Smooth muscle cell (in vitro differentiated cells): ENCODE measurements around the gene ABHD16B. TPM values are rescaled to one million over a fixed set of nuclear protein-coding genes. Genes with fewer than 3 reads are reported as not detected.
"Not testable (repeated sequence)": the region's sequence is repeated elsewhere in the genome, so short reads cannot be mapped to it uniquely, and the experiment has no call there.

Experiments
- DNase-seq: peaks from one replicate; lab custom pipeline; 2025; ENCODE audit not compliant: unreplicated experiment; lab: John Stamatoyannopoulos, UW
- H2AFZ ChIP-seq: fragments of 200-600 bp; sonication (generic); 2 replicates; pipeline ENCODE4 v1.6.0; 2016; ENCODE audit warnings: antibody characterized with exemption, low read depth, mild to moderate bottlenecking
- H3F3A ChIP-seq: fragments of 200-600 bp; sonication (generic); 2 replicates; pipeline ENCODE4 v1.6.0; 2017; ENCODE audit warnings: antibody characterized with exemption, low read depth
- H3K27ac ChIP-seq: fragments of 200-600 bp; sonication (generic); 2 replicates; pipeline ENCODE4 v1.5.1; 2016; ENCODE audit warnings: low read depth, mild to moderate bottlenecking
- H3K27me3 ChIP-seq: fragments of 200-600 bp; sonication (generic); 2 replicates; pipeline ENCODE4 v1.6.1; 2016; ENCODE audit warnings: low read depth, mild to moderate bottlenecking
- H3K36me3 ChIP-seq: fragments of 200-600 bp; sonication (generic); 2 replicates; pipeline ENCODE4 v1.5.1; 2016; ENCODE audit warnings: low read depth
- H3K4me1 ChIP-seq: fragments of 200-600 bp; sonication (generic); 2 replicates; pipeline ENCODE4 v1.5.1; 2016; ENCODE audit warnings: low read depth
- H3K4me2 ChIP-seq: fragments of 200-600 bp; sonication (generic); 2 replicates; pipeline ENCODE4 v1.6.0; 2016; ENCODE audit warnings: mild to moderate bottlenecking
- H3K4me3 ChIP-seq: fragments of 200-600 bp; sonication (generic); 2 replicates; pipeline ENCODE4 v1.5.1; 2016; ENCODE audit warnings: mild to moderate bottlenecking
- H3K79me2 ChIP-seq: fragments of 200-600 bp; sonication (generic); 2 replicates; pipeline ENCODE4 v1.6.0; 2016; ENCODE audit warnings: low read depth, mild to moderate bottlenecking
- H3K9ac ChIP-seq: fragments of 200-600 bp; sonication (generic); 2 replicates; pipeline ENCODE4 v1.6.0; 2016; ENCODE audit warnings: low read depth
- H3K9me3 ChIP-seq: fragments of 200-600 bp; sonication (generic); replicated peaks from 2 replicates; pipeline ENCODE4 v1.5.1; 2016; ENCODE audit warnings: low read depth
- H4K20me1 ChIP-seq: fragments of 200-600 bp; sonication (generic); 2 replicates; pipeline ENCODE4 v1.6.0; 2016; ENCODE audit warnings: low read depth
- CTCF ChIP-seq: fragments of 200-600 bp; sonication (generic); IDR thresholded peaks from 2 replicates; pipeline ENCODE4 v1.5.1; 2017; ENCODE audit warnings: borderline replicate concordance, mild to moderate bottlenecking, antibody characterized with exemption; ENCODE audit not compliant: insufficient read depth, poor library complexity, severe bottlenecking
- WGBS: methylation state at CpG from one replicate; pipeline ENCODE4 v1.1.7; 2016; ENCODE audit warnings: low lambda C conversion rate; 5-methylcytosine and 5-hydroxymethylcytosine counted together
- polyA plus RNA-seq: library from polyadenylated mRNA; unstranded; fragments of >200 nt; fragmentation: Nextera tagmentation; extraction: Ambion mirVana; gene quantifications from 2 replicates; pipeline ENCODE4 v1.2.1, GENCODE V29; 2016
- total RNA-seq: library from RNA; depleted of rRNA; stranded (reverse); fragments of >200 nt; gene quantifications from 2 replicates; pipeline ENCODE4 v1.2.3, GENCODE V29; 2014

ABHD16B gene
- total and polyA plus RNA-seq, 2 experiments from 2014 or later = 0.31 TPM; not detected in 1

GRCh38 chr20:63847237-63848002, 13.9 kb upstream of the ABHD16B start:
- 37% methylated on average over 8 of the region's 16 CpGs for WGBS
- H3K9ac ChIP-seq = no peak overlapping the region
- no peak overlapping the region for H3K27ac ChIP-seq

GRCh38 chr20:63848003-63848911, 13.0 kb upstream of the ABHD16B start:
- peaks cover 23% of the 10 kb centered on the region for H3K4me1 ChIP-seq
- no peaks in the 10 kb centered on the region for H4K20me1 ChIP-seq
- H3K9me3 ChIP-seq = no peaks in the 10 kb centered on the region
- no peak overlapping the region for H3K9ac ChIP-seq
- H3K79me2 ChIP-seq = no peaks in the 10 kb centered on the region
- no peaks in the 10 kb centered on the region for H3K27me3 ChIP-seq
- no peak overlapping the region for H3K4me3 ChIP-seq
- H2AFZ ChIP-seq = no peak overlapping the region
- WGBS = 75% methylated on average over 26 of the region's 28 CpGs
- TF ChIP-seq CTCF = no peak
- H3K4me2 ChIP-seq = no peak overlapping the region
- H3K36me3 ChIP-seq = no peaks in the 10 kb centered on the region
- H3F3A ChIP-seq = no peaks in the 10 kb centered on the region
- DNase-seq = no peak
- no peak overlapping the region for H3K27ac ChIP-seq

More at GRCh38 chr20:63847237-63848002, 13.9 kb upstream of the ABHD16B start:
- no peak overlapping the region for H3K4me3 ChIP-seq
- H3K27me3 ChIP-seq = no peaks in the 10 kb centered on the region
- H3K79me2 ChIP-seq = no peaks in the 10 kb centered on the region
- no peak overlapping the region for H2AFZ ChIP-seq
- H4K20me1 ChIP-seq = no peaks in the 10 kb centered on the region
- no peaks in the 10 kb centered on the region for H3K9me3 ChIP-seq
- TF ChIP-seq CTCF = no peak
- peaks cover 23% of the 10 kb centered on the region for H3K4me1 ChIP-seq
- H3K4me2 ChIP-seq = no peak overlapping the region
- no peaks in the 10 kb centered on the region for H3K36me3 ChIP-seq
- DNase-seq = no peak
- H3F3A ChIP-seq = no peaks in the 10 kb centered on the region

GRCh38 chr20:63850689-63851547, 10.4 kb upstream of the ABHD16B start:
- no peak for DNase-seq
- Histone ChIP-seq H3K27ac (no peak overlapping the region), H3K4me1 (peaks cover 42% of the 10 kb centered on the region), H3F3A (no peaks in the 10 kb centered on the region), H3K9me3 (no peaks in the 10 kb centered on the region), H3K36me3 (no peaks in the 10 kb centered on the region), H2AFZ (no peak overlapping the region), H4K20me1 (no peaks in the 10 kb centered on the region), H3K4me3 (no peak overlapping the region), H3K27me3 (no peaks in the 10 kb centered on the region), H3K9ac (no peak overlapping the region), H3K4me2 (no peak overlapping the region), H3K79me2 (no peaks in the 10 kb centered on the region)
- WGBS = 92% methylated on average over 25 of the region's 27 CpGs
- TF ChIP-seq CTCF = no peak

- not testable (repeated sequence) for H3K27me3 ChIP-seq, H4K20me1 ChIP-seq, DNase-seq, H3K27ac ChIP-seq, H3K9me3 ChIP-seq, H3K79me2 ChIP-seq, H3F3A ChIP-seq, H2AFZ ChIP-seq, H3K4me3 ChIP-seq, H3K9ac ChIP-seq, H3K4me2 ChIP-seq, H3K36me3 ChIP-seq
- WGBS = 96% methylated on average over 14 of the region's 14 CpGs
- peaks cover 35% of the 10 kb centered on the region for H3K4me1 ChIP-seq
Observed at GRCh38 chr20:63851548-63851943, 9.8 kb upstream of the ABHD16B start.

GRCh38 chr20:63853733-63854068, 7.6 kb upstream of the ABHD16B start:
- H3K79me2 ChIP-seq, H3K36me3 ChIP-seq, H3K4me3 ChIP-seq, H3F3A ChIP-seq, DNase-seq, H4K20me1 ChIP-seq, H2AFZ ChIP-seq, H3K27me3 ChIP-seq, H3K9ac ChIP-seq, H3K9me3 ChIP-seq: not testable (repeated sequence)
- peak overlapping the region; percentile 8 for H3K27ac ChIP-seq
- peak overlapping the region; percentile 78 for H3K4me2 ChIP-seq
- H3K4me1 ChIP-seq = peaks cover 25% of the 10 kb centered on the region
- WGBS = 63% methylated on average over 2 of the region's 4 CpGs
